NK-92 treated with Interleukin-12 subunit alpha and Interleukin-12 subunit beta, amount 100 ng/mL, for 24 hours (cell line): ENCODE data around the gene HERC6.
A peak's percentile ranks its signal among the peaks of the same experiment; 100 is the strongest.
"Not testable (repeated sequence)": the region's sequence is repeated elsewhere in the genome, so short reads cannot be mapped to it uniquely, and the experiment has no call there.

Experiments used
- DNase-seq: peaks from one replicate; lab custom pipeline; 2025; lab: John Stamatoyannopoulos, UW

Gene HERC6

GRCh38 chr4:88378691-88379559 is at the start of gene HERC6:
Gene HERC6 (plus strand): TSS chr4:88378852. CDS start chr4:88378922, 70 bp downstream.
- peak; percentile 20 for DNase-seq

- DNase-seq, result no peak
Observed at GRCh38 chr4:88333741-88334405, 44.8 kb upstream of the HERC6 start.

- DNase-seq, result no peak
Observed at GRCh38 chr4:88335092-88335665, 43.5 kb upstream of the HERC6 start.

- DNase-seq, result no peak
Observed at GRCh38 chr4:88341227-88342192, 37.1 kb upstream of the HERC6 start.

GRCh38 chr4:88346902-88347301 is 31.8 kb upstream of the HERC6 start:
- not testable (repeated sequence) for DNase-seq

GRCh38 chr4:88348761-88349160 is 29.9 kb upstream of the HERC6 start:
- DNase-seq, result not testable (repeated sequence)

GRCh38 chr4:88350786-88351185 is 27.9 kb upstream of the HERC6 start:
- no peak for DNase-seq

- no peak for DNase-seq
Observed at GRCh38 chr4:88352062-88352740, 26.5 kb upstream of the HERC6 start.

- DNase-seq, result no peak
Observed at GRCh38 chr4:88353324-88353723, 25.3 kb upstream of the HERC6 start.

- no peak for DNase-seq
Observed at GRCh38 chr4:88356771-88357170, 21.9 kb upstream of the HERC6 start.

- no peak for DNase-seq
Observed at GRCh38 chr4:88357262-88357661, 21.4 kb upstream of the HERC6 start.

GRCh38 chr4:88359558-88359957 is 19.1 kb upstream of the HERC6 start:
- no peak for DNase-seq

GRCh38 chr4:88360256-88360655 is 18.4 kb upstream of the HERC6 start:
- no peak for DNase-seq

- no peak for DNase-seq
Observed at GRCh38 chr4:88360791-88361190, 17.9 kb upstream of the HERC6 start.

- not testable (repeated sequence) for DNase-seq
Observed at GRCh38 chr4:88361217-88361773, 17.4 kb upstream of the HERC6 start.

GRCh38 chr4:88366460-88366859 is 12.2 kb upstream of the HERC6 start:
- no peak for DNase-seq

- DNase-seq, result no peak
Observed at GRCh38 chr4:88367826-88368225, 10.8 kb upstream of the HERC6 start.

GRCh38 chr4:88369180-88369812 is 9.4 kb upstream of the HERC6 start:
- DNase-seq, result not testable (repeated sequence)

- no peak for DNase-seq
Observed at GRCh38 chr4:88381123-88381522, 2.5 kb downstream of the HERC6 start.

GRCh38 chr4:88382621-88383020 is 4.0 kb downstream of the HERC6 start:
- no peak for DNase-seq
